ENCODE measurements around the gene SULT1A2.

Gene SULT1A2

GRCh38 chr16:28562199-28562598, 34.7 kb downstream of the SULT1A2 start:
- no peak overlapping the region for H2AFZ ChIP-seq (ENCODE audit: low read length)
- peaks cover 4% of the 10 kb centered on the region for H4K20me1 ChIP-seq (ENCODE audit: insufficient read depth, low read length, poor library complexity, severe bottlenecking)
- H3K9me3 ChIP-seq (ENCODE audit: insufficient read depth, low read depth, low read length): peaks cover 2% of the 10 kb centered on the region; the same call in 1 of the 2 replicates
- H3F3A ChIP-seq (ENCODE audit: low read depth): no peaks in the 10 kb centered on the region
- no peak overlapping the region for H3K9ac ChIP-seq (ENCODE audit: low read depth, low read length, poor library complexity, severe bottlenecking)
- peaks cover 17% of the 10 kb centered on the region for H3K4me1 ChIP-seq (ENCODE audit: insufficient read depth, low read length, poor library complexity, severe bottlenecking)
- H3K4me2 ChIP-seq (ENCODE audit: low read depth, low read length, poor library complexity, severe bottlenecking): peak overlapping the region; percentile 43
- H3K36me3 ChIP-seq (ENCODE audit: insufficient read depth, low read length): 0 out of 2 replicates have a peak, but pooled peaks cover 1% of the 10 kb centered on the region
- H3K27me3 ChIP-seq (ENCODE audit: insufficient read depth, low read length, poor library complexity, severe bottlenecking): no peaks in the 10 kb centered on the region
- peaks cover 16% of the 10 kb centered on the region for H3K79me2 ChIP-seq (ENCODE audit: insufficient read depth, low read length)
- H3K4me3 ChIP-seq (ENCODE audit: low read length, poor library complexity, severe bottlenecking): no peak overlapping the region
- TF ChIP-seq CTCF (conservative IDR thresholded peaks at IDR 0.05; ENCODE audit: low read length) (no peak), EZH2phosphoT487 (IDR thresholded peaks at IDR 0.05; ENCODE audit: borderline replicate concordance) (no peak)
- no peaks in the 10 kb centered on the region for H3K9me2 ChIP-seq (replicated peaks; ENCODE audit: low read depth, low read length)

DNA sequence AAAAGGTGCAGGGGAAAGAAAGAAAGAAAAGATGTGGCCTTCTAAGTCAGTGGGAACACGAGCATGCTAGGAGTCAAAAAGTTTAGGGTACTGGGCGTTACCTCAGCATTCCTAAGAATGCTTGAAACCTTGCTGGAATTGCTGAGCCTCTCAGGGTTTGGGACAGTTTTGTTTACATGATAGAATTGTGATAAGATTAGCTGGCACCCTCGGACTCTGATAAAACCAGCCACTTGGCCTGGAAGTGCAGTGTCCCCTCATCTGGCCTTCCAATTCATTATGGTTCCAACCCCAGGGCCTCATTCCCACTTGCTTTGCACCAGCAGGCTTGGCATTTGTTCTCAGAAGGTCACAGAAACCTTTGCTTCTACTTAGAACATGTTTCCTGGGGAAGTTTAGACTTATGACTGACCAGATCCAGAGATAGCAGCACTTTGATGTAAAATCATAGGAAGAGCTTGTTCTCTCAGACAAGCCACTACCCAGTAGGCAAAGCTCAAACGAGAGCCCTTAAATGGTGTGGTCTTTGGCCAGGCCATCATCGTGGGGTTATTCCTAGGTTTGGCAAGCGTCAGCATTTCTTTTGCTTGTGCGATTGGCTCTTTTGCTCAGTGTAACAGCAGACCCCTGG, 35.2 kb downstream of the SULT1A2 start:
- H2AFZ ChIP-seq (ENCODE audit: low read length): no peak overlapping the region
- no peaks in the 10 kb centered on the region for H3K9me3 ChIP-seq (ENCODE audit: insufficient read depth, low read depth, low read length)
- H3K79me2 ChIP-seq (ENCODE audit: insufficient read depth, low read length): peaks cover 20% of the 10 kb centered on the region
- H4K20me1 ChIP-seq (ENCODE audit: insufficient read depth, low read length, poor library complexity, severe bottlenecking): peaks cover 7% of the 10 kb centered on the region
- peaks cover 17% of the 10 kb centered on the region for H3K4me1 ChIP-seq (ENCODE audit: insufficient read depth, low read length, poor library complexity, severe bottlenecking)
- H3K27me3 ChIP-seq (ENCODE audit: insufficient read depth, low read length, poor library complexity, severe bottlenecking): no peaks in the 10 kb centered on the region
- TF ChIP-seq CTCF (conservative IDR thresholded peaks at IDR 0.05; ENCODE audit: low read length) (no peak), EZH2phosphoT487 (IDR thresholded peaks at IDR 0.05; ENCODE audit: borderline replicate concordance) (no peak)
- no peak overlapping the region for H3K9ac ChIP-seq (ENCODE audit: low read depth, low read length, poor library complexity, severe bottlenecking)
- H3F3A ChIP-seq (ENCODE audit: low read depth): no peaks in the 10 kb centered on the region
- no peaks in the 10 kb centered on the region for H3K9me2 ChIP-seq (replicated peaks; ENCODE audit: low read depth, low read length)
- no peak overlapping the region for H3K4me3 ChIP-seq (ENCODE audit: low read length, poor library complexity, severe bottlenecking)
- no peaks in the 10 kb centered on the region for H3K36me3 ChIP-seq (ENCODE audit: insufficient read depth, low read length)
- peak overlapping the region; percentile 43 for H3K4me2 ChIP-seq (ENCODE audit: low read depth, low read length, poor library complexity, severe bottlenecking)

GRCh38 chr16:28558456-28558855, 38.4 kb downstream of the SULT1A2 start:
- peaks cover 27% of the 10 kb centered on the region for H3K4me1 ChIP-seq (ENCODE audit: insufficient read depth, low read length, poor library complexity, severe bottlenecking)
- H3K9me3 ChIP-seq (ENCODE audit: insufficient read depth, low read depth, low read length): no peaks in the 10 kb centered on the region
- no peaks in the 10 kb centered on the region for H3K9me2 ChIP-seq (replicated peaks; ENCODE audit: low read depth, low read length)
- no peaks in the 10 kb centered on the region for H3K36me3 ChIP-seq (ENCODE audit: insufficient read depth, low read length)
- no peak for TF ChIP-seq EZH2phosphoT487 (IDR thresholded peaks at IDR 0.05; ENCODE audit: borderline replicate concordance)
- no peak for TF ChIP-seq CTCF (conservative IDR thresholded peaks at IDR 0.05; ENCODE audit: low read length)
- no peak overlapping the region for H3K9ac ChIP-seq (ENCODE audit: low read depth, low read length, poor library complexity, severe bottlenecking)
- H3K27me3 ChIP-seq (ENCODE audit: insufficient read depth, low read length, poor library complexity, severe bottlenecking): no peaks in the 10 kb centered on the region
- H4K20me1 ChIP-seq (ENCODE audit: insufficient read depth, low read length, poor library complexity, severe bottlenecking): peaks cover 14% of the 10 kb centered on the region
- no peaks in the 10 kb centered on the region for H3F3A ChIP-seq (ENCODE audit: low read depth)
- no peak overlapping the region for H2AFZ ChIP-seq (ENCODE audit: low read length)
- no peak overlapping the region for H3K4me3 ChIP-seq (ENCODE audit: low read length, poor library complexity, severe bottlenecking)
- H3K4me2 ChIP-seq (ENCODE audit: low read depth, low read length, poor library complexity, severe bottlenecking): no peak overlapping the region
- H3K79me2 ChIP-seq (ENCODE audit: insufficient read depth, low read length): peaks cover 36% of the 10 kb centered on the region

Measured in Loucy (cell line).